DMS153 treated with DMSO at 0.1 percent for 48 hours (cell line): Measurements from ENCODE around the gene MRPS5.
A peak's percentile ranks its signal among the peaks of the same experiment; 100 is the strongest.
"Not testable (repeated sequence)": the region's sequence is repeated elsewhere in the genome, so short reads cannot be mapped to it uniquely, and the experiment has no call there.

Experiments
- DNase-seq: peaks from one replicate; lab custom pipeline; 2025; ENCODE audit not compliant: unreplicated experiment; lab: John Stamatoyannopoulos, UW

Gene MRPS5

DNA sequence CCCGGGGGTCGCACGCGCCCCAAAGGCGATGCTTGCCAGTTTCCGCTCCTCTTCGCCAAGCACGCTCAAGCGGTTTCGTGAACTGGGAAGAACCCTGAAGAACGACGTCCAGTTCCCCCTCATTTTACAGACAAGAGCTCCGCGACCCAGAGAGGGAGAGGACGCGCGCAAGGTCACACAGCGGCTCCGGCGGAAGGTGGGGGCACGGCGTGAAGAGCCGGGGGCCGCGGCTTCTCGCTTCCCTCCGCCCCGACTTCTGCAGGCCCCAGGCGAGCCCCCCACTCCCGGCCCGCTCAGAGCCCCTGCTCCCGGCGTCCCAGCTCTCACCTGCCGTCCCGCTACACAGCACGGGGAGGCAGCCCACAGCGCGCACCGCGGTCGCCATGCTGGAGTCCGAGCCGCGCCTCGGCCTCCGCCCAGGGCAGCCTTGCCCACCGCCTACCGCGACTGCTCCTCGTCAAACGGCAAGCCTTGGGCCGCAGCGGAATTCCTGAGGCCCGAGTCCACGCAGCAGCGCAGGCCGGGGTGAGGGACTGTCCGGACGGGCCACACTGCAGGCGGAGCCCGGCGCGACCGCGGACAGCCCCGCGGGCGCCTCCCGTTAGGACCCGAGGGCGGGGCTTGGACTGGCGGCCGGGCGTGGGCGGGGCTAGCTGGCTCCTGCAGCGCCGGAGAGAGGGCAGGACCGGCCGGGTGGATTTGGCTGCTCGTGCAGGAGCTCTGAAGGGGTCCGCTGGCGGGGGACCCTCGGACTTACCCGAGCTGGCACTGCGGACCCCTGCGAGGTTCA lies at the start of gene MRPS5:
Gene MRPS5 (minus strand): TSS at position 402 of the 790 bp plus-strand sequence. CDS start 17 bp downstream, at position 385.
- peak; percentile 59 for DNase-seq

DNA sequence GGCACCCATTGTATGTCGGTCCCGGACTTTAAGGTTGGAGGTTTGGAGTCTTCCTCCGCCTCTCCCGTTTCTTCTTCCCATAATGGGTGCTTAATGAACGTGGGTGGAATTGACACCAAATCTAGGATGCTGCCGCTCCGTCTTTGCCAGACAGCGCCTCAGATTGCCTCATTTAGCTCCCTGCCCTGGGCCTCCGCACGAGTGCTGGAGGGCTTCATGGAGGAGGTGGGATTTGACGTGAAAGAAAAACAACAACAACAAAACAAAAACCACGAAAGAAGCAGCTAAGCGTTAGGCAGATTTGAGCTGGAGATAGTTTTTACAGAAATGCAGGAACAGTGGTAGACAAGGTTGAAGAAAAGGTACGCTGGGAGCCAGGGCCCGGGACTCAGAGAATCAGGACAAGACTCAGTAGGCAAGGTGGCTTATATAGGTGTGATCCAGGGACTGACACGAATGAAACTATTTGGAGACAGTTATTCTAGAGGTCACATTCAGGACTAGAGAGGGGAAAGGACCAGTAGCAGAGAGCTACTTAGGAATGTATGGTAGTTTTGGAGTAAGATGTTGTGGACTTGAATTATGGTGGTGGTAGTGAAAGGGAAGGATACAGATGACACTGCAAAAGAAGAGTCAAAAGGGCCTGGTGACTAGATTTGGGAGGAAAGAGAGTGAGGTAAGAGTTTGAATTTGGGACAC lies 44.6 kb upstream of the MRPS5 start:
- DNase-seq = no peak

- DNase-seq = peak; percentile 93
Observed at GRCh38 chr2:95165371-95166064, 43.9 kb upstream of the MRPS5 start, which contains the start of gene ZNF2. ZNF2 (plus strand) TSS chr2:95165809; CDS start chr2:95176227, 10,418 bp downstream.

DNA sequence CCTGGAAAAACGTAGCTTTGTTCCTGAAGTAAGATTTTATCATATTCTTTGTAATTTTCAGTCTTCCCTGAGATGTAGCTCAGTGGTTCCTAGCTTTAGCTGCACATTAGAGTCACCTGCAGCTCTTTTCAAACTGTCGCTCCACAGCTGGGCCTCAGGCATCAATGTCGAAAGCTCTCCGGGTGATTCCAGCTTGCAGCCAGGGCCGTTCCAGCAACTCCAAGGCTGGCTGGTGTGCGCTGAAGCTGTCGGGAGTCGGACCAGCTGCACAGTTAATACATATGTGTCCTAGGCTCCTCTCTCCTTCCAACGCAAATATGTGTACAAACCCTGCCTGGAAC lies 43.4 kb upstream of the MRPS5 start:
- no peak for DNase-seq

GRCh38 chr2:95159690-95160449 lies 38.3 kb upstream of the MRPS5 start, which contains the start of gene ZNF514:
ZNF514 (minus strand) TSS chr2:95159848; CDS start chr2:95153253, 6,595 bp downstream.
- peak; percentile 22 for DNase-seq

DNA sequence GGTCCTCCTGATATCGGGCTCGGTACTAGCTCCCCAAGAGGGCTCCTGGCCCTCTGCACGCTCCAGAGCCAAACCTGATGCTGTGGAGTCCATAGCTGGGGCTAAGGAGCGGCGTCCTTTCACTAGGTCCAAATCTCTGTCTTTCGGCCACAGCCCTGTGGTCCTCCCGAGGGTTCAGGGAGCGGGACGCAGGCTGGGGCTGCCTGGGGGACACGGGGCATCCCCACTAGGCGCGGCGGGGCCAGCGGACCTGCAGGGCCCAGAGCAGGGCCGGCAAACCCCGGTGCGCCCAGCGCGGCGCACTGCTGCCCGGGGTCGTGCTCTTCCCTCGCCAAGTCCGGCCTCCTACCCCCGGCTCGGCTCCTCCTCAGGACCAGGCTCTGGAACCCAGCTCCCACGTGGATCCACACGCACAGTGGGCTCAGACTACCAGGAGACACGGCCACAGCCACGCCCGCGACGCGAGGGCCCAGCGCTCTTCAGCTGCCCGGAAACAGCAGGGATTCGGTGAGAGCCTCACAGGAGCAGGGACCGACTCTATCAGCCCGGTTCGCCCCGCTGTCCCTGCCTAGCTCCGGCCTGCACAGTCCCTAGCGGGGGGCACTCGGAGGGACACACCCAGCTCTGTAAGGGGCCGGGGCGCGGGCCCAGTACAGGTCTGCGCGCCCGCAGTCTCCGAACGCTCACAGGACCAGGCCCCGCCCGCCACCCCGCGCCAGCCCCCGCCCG lies 37.4 kb upstream of the MRPS5 start:
- no peak for DNase-seq

DNA sequence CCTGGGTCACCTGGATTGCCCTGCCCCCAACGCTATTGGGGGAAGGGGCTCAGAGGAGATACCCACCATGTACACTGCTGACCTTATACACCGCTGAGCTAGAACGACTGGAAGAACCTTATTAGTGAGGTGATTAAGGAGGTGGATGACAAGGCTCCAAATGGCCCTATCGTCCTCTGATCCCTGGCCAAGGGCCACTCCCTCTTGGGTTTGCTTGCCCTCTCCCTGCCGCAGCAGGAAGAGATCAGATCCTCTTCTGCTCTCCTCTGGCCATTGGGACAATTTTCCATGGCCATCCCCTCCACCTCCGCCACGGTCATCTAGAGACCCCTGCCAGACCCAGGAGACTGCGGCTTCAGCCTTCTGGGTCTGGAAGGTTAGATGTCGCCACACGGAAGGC lies 36.8 kb upstream of the MRPS5 start:
- DNase-seq = no peak

DNA sequence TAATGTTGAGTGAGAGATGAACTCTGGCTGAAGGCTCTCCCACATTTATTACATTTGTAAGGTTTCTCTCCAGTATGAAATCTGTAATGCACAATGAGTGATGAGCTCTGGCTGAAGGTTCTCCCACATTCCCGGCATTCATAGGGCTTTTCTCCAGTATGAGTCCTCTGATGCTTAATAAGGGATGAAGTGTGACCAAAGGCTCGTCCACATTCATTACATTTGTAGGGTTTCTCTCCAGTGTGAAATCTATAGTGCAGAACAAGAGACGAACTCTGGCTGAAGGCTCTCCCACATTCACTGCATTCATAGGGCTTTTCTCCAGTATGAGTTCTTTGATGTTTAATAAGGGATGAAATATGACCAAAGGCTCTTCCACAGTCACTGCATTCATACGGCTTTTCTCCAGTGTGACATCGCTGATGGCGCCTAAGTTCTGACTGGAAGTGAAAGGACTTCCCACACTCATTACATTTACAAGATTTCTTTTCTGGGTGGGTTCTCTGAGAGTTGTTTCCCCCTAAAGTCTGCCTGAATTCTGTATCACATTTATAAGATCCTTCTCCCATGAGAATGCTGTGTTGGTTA lies 27.9 kb upstream of the MRPS5 start:
- no peak for DNase-seq

GRCh38 chr2:95143838-95144237 lies 22.2 kb upstream of the MRPS5 start:
- DNase-seq = no peak

- DNase-seq = no peak
Observed at GRCh38 chr2:95138702-95139101, 17.1 kb upstream of the MRPS5 start.

DNA sequence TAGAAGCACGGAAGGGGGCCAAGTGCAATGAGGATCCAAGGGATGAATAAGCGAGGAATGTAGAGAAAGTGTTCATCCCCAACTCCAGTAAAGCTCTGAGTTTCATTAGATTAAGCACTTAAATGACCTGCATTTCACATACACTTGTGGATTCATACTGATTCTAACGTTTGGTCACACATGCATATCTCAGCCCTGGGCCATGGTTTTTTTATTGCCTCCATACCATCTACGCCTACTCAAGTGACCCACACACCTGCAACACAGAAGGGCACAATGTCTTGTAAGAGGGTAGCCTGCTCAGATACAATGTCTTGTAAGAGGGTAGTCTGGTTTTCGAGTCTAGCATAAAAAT lies 566 bp upstream of the MRPS5 start:
- DNase-seq = no peak

DNA sequence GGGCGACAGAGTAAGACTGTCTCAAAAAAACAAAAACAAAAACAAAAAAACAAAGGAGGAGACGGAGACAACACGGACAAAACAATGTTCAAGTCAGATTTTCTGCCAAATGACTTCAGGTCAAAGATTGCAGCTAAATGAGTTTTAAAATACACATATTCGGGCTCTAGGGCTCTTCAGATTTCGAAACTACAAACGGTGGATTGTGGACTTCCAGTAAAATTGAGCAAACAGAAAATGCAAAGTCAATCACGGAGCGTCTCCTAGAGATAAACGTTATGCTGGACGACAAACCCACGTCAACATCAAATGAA lies 558 bp downstream of the MRPS5 start:
- no peak for DNase-seq

DNA sequence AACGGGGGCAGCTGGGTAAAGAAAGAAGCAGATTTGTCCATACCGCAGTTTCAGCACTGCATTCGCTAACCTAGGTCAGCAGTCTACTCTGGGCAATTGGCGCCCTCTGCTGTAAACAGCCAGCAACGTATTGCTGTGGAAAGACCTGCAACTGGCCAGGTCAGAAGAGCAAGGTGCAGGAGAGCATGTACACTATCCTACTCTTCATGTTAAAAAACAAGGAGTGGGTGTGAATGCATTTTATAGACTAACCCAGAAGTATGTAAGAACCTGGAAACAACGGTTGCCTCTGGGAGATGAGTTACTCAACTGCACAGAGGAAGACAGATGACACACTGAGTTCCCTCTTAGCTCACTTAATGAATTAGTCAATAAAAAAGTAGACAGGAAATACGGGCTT lies 6.2 kb downstream of the MRPS5 start:
- peak; percentile 37 for DNase-seq

DNA sequence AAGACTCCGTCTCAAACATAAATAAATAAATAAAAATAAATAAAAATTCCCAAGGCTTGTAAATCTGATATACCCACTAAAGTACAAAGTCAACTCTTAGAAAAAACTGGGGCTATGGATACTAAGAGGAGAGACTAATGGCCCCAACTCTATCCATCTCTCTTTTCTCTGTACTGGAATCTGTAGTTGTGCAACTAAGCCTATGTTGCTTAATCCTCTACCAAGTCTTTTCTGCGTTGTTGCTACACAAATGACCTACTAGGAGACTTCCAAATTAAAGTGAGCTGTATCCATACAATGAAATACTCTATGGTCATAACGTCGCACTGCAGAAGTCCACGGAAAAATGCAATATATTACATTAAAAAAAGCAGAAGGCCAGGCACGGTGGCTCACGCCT lies 8.1 kb downstream of the MRPS5 start:
- DNase-seq = no peak

DNA sequence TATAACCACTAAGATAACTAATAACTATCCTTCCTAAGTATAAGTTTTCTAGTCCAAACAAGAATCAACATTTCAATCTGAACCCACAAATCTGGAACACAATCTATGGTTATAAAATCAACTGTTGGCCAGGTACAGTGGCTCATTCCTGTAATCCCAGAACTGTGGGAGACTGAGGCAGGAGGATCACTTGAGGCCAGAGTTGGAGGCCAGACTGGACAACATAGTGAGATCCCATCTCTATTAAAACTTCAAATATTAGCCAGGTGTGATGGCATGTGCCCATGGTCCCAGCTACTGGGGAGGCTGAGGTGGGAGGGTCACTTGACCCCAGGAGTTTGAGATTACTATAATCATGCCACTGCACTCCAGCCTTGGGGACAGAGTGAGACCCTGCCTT lies 11.2 kb downstream of the MRPS5 start:
- no peak for DNase-seq

- no peak for DNase-seq
Observed at GRCh38 chr2:95109260-95109659, 12.3 kb downstream of the MRPS5 start.

DNA sequence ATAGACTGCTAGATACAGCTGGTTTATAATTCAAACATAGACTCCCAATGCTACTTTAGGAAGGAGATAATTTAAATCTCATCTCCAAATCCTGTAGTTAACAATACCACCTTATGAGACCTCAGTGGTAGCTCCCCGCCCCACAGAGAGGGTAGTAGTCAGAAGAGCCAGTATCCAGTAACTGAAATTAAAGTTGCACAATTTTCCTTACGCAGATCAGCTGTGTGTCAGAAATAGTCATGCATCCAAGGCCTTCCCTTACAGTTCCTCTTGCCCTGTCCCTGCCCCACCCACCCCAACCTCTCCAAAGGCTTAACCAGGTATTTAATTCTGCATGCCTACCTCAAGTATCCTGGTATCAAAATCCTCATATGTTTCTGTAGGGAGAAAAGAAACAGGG lies 15.5 kb downstream of the MRPS5 start:
- no peak for DNase-seq

- DNase-seq = no peak
Observed at GRCh38 chr2:95104606-95105005, 17.0 kb downstream of the MRPS5 start.

GRCh38 chr2:95099910-95100309 lies 21.7 kb downstream of the MRPS5 start:
- DNase-seq = no peak

- not testable (repeated sequence) for DNase-seq
Observed at GRCh38 chr2:95098273-95098672, 23.3 kb downstream of the MRPS5 start.
